TTC549 (cell line): ENCODE measurements around the gene SCYL1.

Experiments
- FAIRE-seq: peaks from 2 replicates; lab custom pipeline; 2012; peaks lifted over from hg19 to GRCh38; lab: Jason Lieb, UNC

The SCYL1 gene

GRCh38 chr11:65571420-65571819, 46.5 kb downstream of the SCYL1 start:
- no peak for FAIRE-seq

GRCh38 chr11:65571940-65572339, 47.1 kb downstream of the SCYL1 start:
- FAIRE-seq: no peak

- no peak for FAIRE-seq
Measured at GRCh38 chr11:65572356-65573051, 47.6 kb downstream of the SCYL1 start, which contains the start of gene FAM89B. FAM89B (plus strand) TSS chr11:65572538; CDS start chr11:65572670, 132 bp downstream.

GRCh38 chr11:65573391-65574079, 48.7 kb downstream of the SCYL1 start:
- no peak for FAIRE-seq

GRCh38 chr11:65574109-65574810, 49.4 kb downstream of the SCYL1 start:
- FAIRE-seq: no peak

DNA sequence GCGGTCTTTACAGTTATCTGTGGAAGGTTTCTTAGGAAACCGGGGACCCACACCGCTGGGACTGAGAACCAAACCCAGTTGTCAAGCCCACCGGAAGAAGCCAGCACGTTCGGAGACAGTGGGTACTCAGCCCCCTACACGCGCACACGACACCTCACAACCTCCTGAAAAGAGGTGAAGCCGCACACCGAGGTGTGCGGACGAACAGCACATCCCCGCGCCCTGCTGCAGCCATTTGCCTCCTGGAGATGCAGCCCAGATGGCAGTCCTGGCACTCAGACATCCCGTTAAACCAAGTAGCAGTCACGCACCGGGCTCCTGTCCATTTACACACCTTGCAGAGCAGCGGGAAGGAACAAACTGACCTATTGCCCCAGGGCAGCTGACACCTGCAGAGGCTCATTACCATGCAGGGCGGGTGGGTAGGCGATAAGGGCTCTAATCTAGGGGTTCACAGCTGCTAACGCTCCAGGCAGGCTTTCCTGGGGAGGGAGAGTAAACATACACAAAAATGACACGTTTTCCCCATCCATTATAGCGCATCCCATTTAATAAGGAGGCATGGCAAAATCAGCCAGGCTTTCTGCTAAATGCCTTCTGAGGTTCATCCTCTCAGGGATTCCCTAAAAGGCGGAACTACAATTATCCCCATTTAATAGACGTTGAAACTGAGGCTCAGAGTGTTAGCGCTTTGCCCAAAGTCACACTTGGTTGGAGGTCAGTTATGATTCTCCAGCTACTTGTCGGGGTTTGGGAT, 50.1 kb downstream of the SCYL1 start:
- FAIRE-seq: no peak

DNA sequence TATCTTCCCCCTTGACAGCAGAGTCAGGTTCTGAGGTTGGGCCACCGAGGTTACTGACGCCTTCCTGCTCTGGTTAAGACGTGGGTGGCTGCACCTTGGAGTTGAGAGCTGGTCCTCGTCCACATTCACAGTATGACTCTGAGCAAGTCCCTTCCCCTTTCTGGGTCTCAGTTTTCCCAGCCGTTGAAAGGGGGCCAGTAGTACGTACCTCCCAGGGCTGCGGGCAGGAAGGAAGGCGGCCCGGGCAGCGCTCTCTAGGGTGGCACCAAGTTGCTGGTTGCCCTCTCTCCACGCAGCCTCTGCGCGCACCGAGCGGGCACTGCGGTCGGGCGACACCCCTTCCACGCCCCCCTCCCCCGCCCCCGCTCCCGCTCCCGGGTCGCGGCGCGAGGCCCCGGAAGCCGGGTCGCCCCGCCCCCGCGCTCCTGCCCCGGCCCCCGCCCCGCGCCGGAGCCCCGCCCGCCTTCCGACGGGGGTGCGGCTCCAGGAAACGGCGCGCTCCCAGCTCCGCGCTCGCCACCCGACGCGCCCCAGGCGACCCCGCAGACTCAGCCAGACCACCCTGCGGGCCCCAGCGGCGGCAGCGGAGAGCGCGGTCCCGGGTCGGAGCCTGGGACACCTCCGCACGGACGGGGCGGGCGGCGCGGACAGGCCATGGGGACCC, 50.8 kb downstream of the SCYL1 start, which contains the start of gene EHBP1L1:
EHBP1L1 (plus strand) TSS at position 486 of the 664 bp plus-strand sequence. CDS start 250 bp downstream, outside the sequence.
- FAIRE-seq: no peak

- FAIRE-seq: no peak
Measured at GRCh38 chr11:65576232-65576866, 51.5 kb downstream of the SCYL1 start.

- no peak for FAIRE-seq
Measured at GRCh38 chr11:65576867-65577755, 52.2 kb downstream of the SCYL1 start.

DNA sequence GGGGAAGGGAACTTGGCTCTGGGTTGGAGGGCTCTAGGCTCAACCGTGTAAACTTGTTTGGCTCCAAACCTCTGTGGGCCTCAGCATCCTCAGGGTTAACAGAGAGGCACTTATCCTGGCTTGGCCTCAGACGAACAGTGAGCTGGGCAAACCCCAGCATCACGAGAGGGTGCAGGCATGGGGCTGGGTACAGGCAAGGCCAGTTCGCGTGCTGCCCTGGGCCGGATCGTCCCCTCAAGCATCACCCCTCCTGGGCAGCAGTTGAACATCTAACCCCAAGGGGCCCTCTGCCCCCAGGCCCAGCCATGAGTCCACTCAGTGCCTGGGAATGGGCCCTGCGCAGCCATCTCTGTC, 52.9 kb downstream of the SCYL1 start:
- FAIRE-seq: no peak

DNA sequence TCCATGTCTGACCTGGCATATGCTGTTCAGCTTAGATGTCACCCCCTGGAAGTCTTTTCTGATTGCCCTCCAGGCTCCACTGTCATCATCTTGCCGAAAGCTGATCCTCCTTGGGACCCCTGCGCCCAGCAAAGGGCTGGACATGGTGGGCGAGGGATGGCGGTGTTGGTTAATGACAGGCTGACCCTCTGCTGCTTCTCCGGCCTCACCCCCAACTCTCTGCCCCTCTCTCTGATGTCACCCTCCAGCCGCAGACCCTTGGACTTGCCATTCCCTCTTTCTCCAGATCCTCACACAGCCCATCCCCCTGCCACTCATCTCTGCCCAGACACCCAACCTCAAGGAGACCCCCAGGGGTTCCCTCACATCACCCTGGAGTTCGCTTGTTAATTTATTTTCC, 53.3 kb downstream of the SCYL1 start:
- no peak for FAIRE-seq

- FAIRE-seq: no peak
Measured at GRCh38 chr11:65578667-65579066, 53.8 kb downstream of the SCYL1 start.

- no peak for FAIRE-seq
Measured at GRCh38 chr11:65579291-65579690, 54.4 kb downstream of the SCYL1 start.

GRCh38 chr11:65580031-65580692, 55.3 kb downstream of the SCYL1 start:
- no peak for FAIRE-seq

- no peak for FAIRE-seq
Measured at GRCh38 chr11:65580756-65581155, 55.9 kb downstream of the SCYL1 start.

DNA sequence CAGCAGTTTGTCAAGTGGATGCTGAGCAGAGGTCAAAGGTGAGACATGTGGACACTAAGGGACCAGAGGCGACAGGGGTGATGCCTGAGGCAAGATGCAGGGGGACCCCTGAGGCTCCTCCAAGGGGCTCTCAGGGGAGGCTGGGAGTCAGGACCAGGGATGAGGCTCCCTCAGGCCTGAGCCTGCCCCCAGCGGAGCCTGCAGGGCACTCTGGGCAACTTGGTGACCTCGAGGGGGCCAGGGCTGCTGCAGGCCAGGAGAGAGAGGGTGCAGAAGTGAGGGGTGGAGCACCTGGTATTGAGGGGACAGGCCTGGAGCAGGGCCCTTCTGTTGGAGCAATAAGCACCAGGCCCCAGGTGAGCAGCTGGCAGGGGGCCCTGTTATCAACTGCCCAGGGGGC, 57.0 kb downstream of the SCYL1 start:
- FAIRE-seq: no peak

- FAIRE-seq: no peak
Measured at GRCh38 chr11:65583589-65583988, 58.7 kb downstream of the SCYL1 start.

DNA sequence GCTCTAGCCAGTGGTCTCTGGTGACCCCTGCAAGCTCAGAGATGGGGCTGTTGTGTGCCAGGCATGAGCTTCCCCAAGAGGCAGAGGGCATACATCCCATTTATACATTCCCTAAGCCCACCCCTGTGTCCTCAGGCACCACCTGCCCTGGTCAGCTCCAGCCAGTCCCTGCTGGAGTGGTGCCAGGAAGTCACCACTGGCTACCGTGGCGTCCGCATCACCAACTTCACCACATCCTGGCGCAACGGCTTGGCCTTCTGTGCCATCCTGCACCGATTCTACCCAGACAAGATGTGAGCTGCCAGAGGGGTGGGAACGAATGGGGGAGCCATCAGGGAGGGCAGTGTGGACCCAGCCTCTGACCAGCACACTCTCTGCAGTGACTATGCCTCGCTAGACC, 59.2 kb downstream of the SCYL1 start:
- FAIRE-seq: no peak

DNA sequence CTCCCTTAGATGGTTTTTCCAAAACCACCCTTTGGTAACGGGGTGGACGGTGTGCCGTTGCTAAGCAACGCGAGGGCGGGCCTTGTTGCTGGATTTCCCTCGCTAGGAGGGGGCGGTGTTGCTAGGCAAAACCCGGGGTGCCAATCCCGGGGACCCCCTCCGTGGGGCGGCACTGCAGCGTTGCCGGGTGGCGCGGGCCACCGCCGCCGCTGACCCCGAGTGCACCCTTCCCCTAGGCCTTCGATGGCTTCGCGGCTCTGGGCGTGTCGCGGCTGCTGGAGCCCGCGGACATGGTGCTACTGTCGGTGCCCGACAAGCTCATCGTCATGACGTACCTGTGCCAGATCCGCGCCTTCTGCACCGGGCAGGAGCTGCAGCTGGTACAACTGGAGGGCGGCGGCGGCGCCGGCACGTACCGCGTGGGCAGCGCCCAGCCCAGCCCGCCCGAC, 59.9 kb downstream of the SCYL1 start:
- no peak for FAIRE-seq
